ENCODE measurements around the gene NUP93. TPM values are rescaled to one million over a fixed set of nuclear protein-coding genes. Genes with fewer than 3 reads are reported as not detected.
"Not testable (repeated sequence)": the region's sequence is repeated elsewhere in the genome, so short reads cannot be mapped to it uniquely, and the experiment has no call there.

Gene NUP93
- total RNA-seq, 1 experiment from 2014 or later = 165 TPM

- H3K4me1 ChIP-seq (ENCODE audit: insufficient read depth, low read length) = no peaks in the 10 kb centered on the region
- H2BK120ac ChIP-seq (ENCODE audit: low read depth, low read length, poor library complexity, severe bottlenecking) = no peak overlapping the region
- no peak overlapping the region for H3T11ph ChIP-seq (ENCODE audit: low read length)
- no peak for TF ChIP-seq CTCF (conservative IDR thresholded peaks at IDR 0.05)
- H4K91ac ChIP-seq (ENCODE audit: insufficient read length, low read depth, low read length) = no peak overlapping the region
- no peaks in the 10 kb centered on the region for H3K4me1 Mint-ChIP-seq
- no peaks in the 10 kb centered on the region for H4K20me1 ChIP-seq (ENCODE audit: control insufficient read depth, insufficient read depth, insufficient read length)
- H3K4me3 Mint-ChIP-seq = no peak overlapping the region
- no peaks in the 10 kb centered on the region for H3K27me3 Mint-ChIP-seq (ENCODE audit: low read depth)
- no peak overlapping the region for H2BK5ac ChIP-seq (ENCODE audit: insufficient read length, low read length)
- no peak overlapping the region for H3K4ac ChIP-seq (ENCODE audit: low read depth, low read length)
- H2BK20ac ChIP-seq (ENCODE audit: low read depth, low read length, poor library complexity, severe bottlenecking) = no peak overlapping the region
- no peaks in the 10 kb centered on the region for H3K79me2 ChIP-seq (ENCODE audit: insufficient read depth, low read length)
- H3K56ac ChIP-seq (ENCODE audit: insufficient read length, low read depth, low read length) = no peak overlapping the region
- H2BK12ac ChIP-seq (ENCODE audit: insufficient read length, low read depth, low read length) = no peak overlapping the region
- H3K27ac ChIP-seq (ENCODE audit: insufficient read length, low read depth, low read length) = no peak overlapping the region
- H2BK15ac ChIP-seq (ENCODE audit: low read depth, low read length) = no peak overlapping the region
- H2AK5ac ChIP-seq (ENCODE audit: insufficient read length, low read length) = no peak overlapping the region
- H3K23me2 ChIP-seq (ENCODE audit: insufficient read length, low read depth, low read length, poor library complexity, severe bottlenecking) = no peaks in the 10 kb centered on the region
- no peaks in the 10 kb centered on the region for H3K27me3 ChIP-seq (ENCODE audit: insufficient read depth, low read length)
- peaks cover 17 to 33% (median 31%) of the 10 kb centered on the region in 3 experiments; a peak in 6 of 7 replicates for H3K36me3 Mint-ChIP-seq (ENCODE audit: insufficient read depth in 1 of 3, low read depth in 3 of 3)
- H3K9me3 ChIP-seq (ENCODE audit: control insufficient read depth, low read depth, low read length) = no peaks in the 10 kb centered on the region
- H3K9me3 Mint-ChIP-seq = no peaks in the 10 kb centered on the region
- H3K18ac ChIP-seq (ENCODE audit: insufficient read length, low read depth, low read length) = no peak overlapping the region
- no peak overlapping the region for H3K4me2 ChIP-seq (ENCODE audit: insufficient read depth, insufficient read length, low read length)
- no peak overlapping the region for H4K8ac ChIP-seq (replicated peaks; ENCODE audit: insufficient read length, low read depth, low read length)
- H3K14ac ChIP-seq (ENCODE audit: insufficient read depth, low read length) = no peak overlapping the region
- H3K79me1 ChIP-seq (ENCODE audit: insufficient read depth, low read depth, low read length, poor library complexity, severe bottlenecking) = no peaks in the 10 kb centered on the region
- no peak overlapping the region for H3K23ac ChIP-seq (ENCODE audit: insufficient read length, low read depth, low read length)
- no peak overlapping the region for H3K9ac ChIP-seq (ENCODE audit: extremely low read depth, insufficient read length, low read length)
- DNase-seq = no peak
- H2AFZ ChIP-seq (ENCODE audit: low read length) = no peak overlapping the region
- peak overlapping the region in 2 of 3 experiments; percentile 25 to 63; a peak in 2 of 7 replicates for H3K27ac Mint-ChIP-seq
- H4K5ac ChIP-seq (ENCODE audit: insufficient read length, low read depth, low read length) = no peak overlapping the region
- no CpG with 5 or more reads among the region's 3 CpGs for WGBS (ENCODE audit: extremely low coverage, insufficient read length, low lambda C conversion rate)
Observed at GRCh38 chr16:56807011-56807675, 77.2 kb downstream of the NUP93 start.

- H3K14ac ChIP-seq (ENCODE audit: insufficient read depth, low read length); H2BK20ac ChIP-seq (ENCODE audit: low read depth, low read length, poor library complexity, severe bottlenecking); H3K4me3 Mint-ChIP-seq; H2AK5ac ChIP-seq (ENCODE audit: insufficient read length, low read length); H2BK5ac ChIP-seq (ENCODE audit: insufficient read length, low read length); H2BK15ac ChIP-seq (ENCODE audit: low read depth, low read length); H3K4ac ChIP-seq (ENCODE audit: low read depth, low read length); H4K8ac ChIP-seq (replicated peaks; ENCODE audit: insufficient read length, low read depth, low read length); H3K9me3 Mint-ChIP-seq; H3K27ac ChIP-seq (ENCODE audit: insufficient read length, low read depth, low read length); H3K4me1 Mint-ChIP-seq; H2BK12ac ChIP-seq (ENCODE audit: insufficient read length, low read depth, low read length); H4K5ac ChIP-seq (ENCODE audit: insufficient read length, low read depth, low read length); H3K79me1 ChIP-seq (ENCODE audit: insufficient read depth, low read depth, low read length, poor library complexity, severe bottlenecking); DNase-seq; H3K79me2 ChIP-seq (ENCODE audit: insufficient read depth, low read length); H3K4me1 ChIP-seq (ENCODE audit: insufficient read depth, low read length); H3K23ac ChIP-seq (ENCODE audit: insufficient read length, low read depth, low read length); H3K9me3 ChIP-seq (ENCODE audit: control insufficient read depth, low read depth, low read length); H4K91ac ChIP-seq (ENCODE audit: insufficient read length, low read depth, low read length); H3K27ac Mint-ChIP-seq; H2AFZ ChIP-seq (ENCODE audit: low read length); H4K20me1 ChIP-seq (ENCODE audit: control insufficient read depth, insufficient read depth, insufficient read length); H3K18ac ChIP-seq (ENCODE audit: insufficient read length, low read depth, low read length); H3K4me2 ChIP-seq (ENCODE audit: insufficient read depth, insufficient read length, low read length); H3K27me3 ChIP-seq (ENCODE audit: insufficient read depth, low read length); H2BK120ac ChIP-seq (ENCODE audit: low read depth, low read length, poor library complexity, severe bottlenecking); H3K9ac ChIP-seq (ENCODE audit: extremely low read depth, insufficient read length, low read length); H3K56ac ChIP-seq (ENCODE audit: insufficient read length, low read depth, low read length); H3K23me2 ChIP-seq (ENCODE audit: insufficient read length, low read depth, low read length, poor library complexity, severe bottlenecking); H3T11ph ChIP-seq (ENCODE audit: low read length); H3K27me3 Mint-ChIP-seq (ENCODE audit: low read depth): not testable (repeated sequence)
- WGBS (ENCODE audit: extremely low coverage, insufficient read length, low lambda C conversion rate) = no CpG with 5 or more reads among the region's 9 CpGs
- H3K36me3 Mint-ChIP-seq (ENCODE audit: insufficient read depth in 1 of 3, low read depth in 3 of 3) = peaks cover 17 to 33% (median 31%) of the 10 kb centered on the region in 3 experiments; a peak in 6 of 7 replicates
Observed at GRCh38 chr16:56807676-56808067, 77.7 kb downstream of the NUP93 start.

Measured in H9 (cell line).